Posterior vena cava (tissue), 2 donors: ENCODE results near the gene OR4A15. TPM values are rescaled to one million over a fixed set of nuclear protein-coding genes. Genes with fewer than 3 reads are reported as not detected.

Experiments used
- DNase-seq: peaks from one replicate; pipeline ENCODE4 v3.0.0-alpha.2; 2020; ENCODE audit warnings: low spot score
- intact Hi-C, 2 donors: fragments of 100-400 bp; cut with DNase I; formaldehyde crosslinking; loops; one replicate each; pipeline versions ENCODE4 v1.14.1 to v1.14.2; 2022 to 2023
- long read RNA-seq, 2 donors: library from polyadenylated mRNA; unstranded; transcript quantifications; one replicate each; pipeline ENCODE4 v2.0.0, GENCODE V29; 2020 to 2021
- total RNA-seq, 2 donors: library from RNA; stranded (reverse); fragmentation: NEBNext Ultra II Directional; extraction: Animal tissue kit (Norgen Biotek cat#: 25700); gene quantifications; one replicate each; pipeline ENCODE4 v1.2.1, GENCODE V29; 2021
- donor health status: DM: yes; HTN: yes; CAD: no.
- donor health status: DM: yes; HTN: yes; CAD: no.

OR4A15 gene
- total RNA-seq, result not detected
- long read RNA-seq, donor 1, result 0 reads
- long read RNA-seq, donor 2, result 0 reads

- intact Hi-C loops, result no loop called here
These were observed at the start of gene OR4A15 for GRCh38 chr11:55367674-55368073. Gene OR4A15, plus strand, starts transcription at chr11:55367974. Its CDS starts 0 bp downstream, at chr11:55367974.

DNA sequence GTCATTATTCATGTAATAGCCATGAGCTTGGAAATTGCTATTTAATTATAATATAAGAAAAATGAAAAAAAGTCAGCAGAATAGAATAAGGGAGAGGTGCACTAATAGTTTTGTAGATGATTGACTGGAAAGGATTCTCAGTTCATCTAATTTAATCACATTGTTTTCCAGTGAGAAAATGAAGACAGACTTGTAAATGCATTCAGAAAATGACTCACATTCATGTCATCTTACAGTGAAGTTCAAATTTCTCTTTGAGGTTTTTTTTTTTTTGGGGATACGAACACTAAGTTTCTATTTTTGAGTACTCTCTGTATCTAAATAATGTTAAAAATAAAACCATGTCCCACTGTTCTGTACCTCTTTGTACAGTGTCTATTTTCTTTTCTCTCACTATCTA lies 43.3 kb upstream of the OR4A15 start:
- intact Hi-C loops, result no loop called here

More at GRCh38 chr11:55367674-55368073, at the start of gene OR4A15:
- no peak for DNase-seq

DNA sequence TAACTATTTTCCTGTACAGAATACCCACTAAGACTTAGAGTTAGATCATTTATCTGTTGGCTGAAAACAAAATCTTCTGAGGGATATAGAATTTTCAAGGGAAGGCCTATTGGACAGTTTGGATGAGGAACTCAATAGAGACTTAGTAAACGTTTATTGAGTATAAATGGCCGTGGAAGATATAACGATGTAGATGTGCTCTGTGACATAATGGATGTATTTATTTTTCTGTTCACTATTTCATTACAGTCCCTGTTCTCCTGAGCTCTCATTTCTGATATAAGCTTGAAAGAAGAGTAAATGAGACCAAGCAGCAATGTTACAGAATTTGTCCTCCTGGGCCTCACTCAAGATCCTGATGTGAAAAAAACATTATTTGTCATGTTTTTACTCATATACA lies 24.9 kb upstream of the OR4A15 start, which contains the start of gene OR4A16:
OR4A16 (plus strand) TSS at position 301 of the 400 bp plus-strand sequence; CDS start at position 301, 0 bp downstream.
- DNase-seq, result no peak
- intact Hi-C loops, result no loop called here

More for the DNA sequence above, 43.3 kb upstream of the OR4A15 start:
- no peak for DNase-seq

- DNase-seq, result no peak
- intact Hi-C loops, result no loop called here
These were observed 22.5 kb upstream of the OR4A15 start for GRCh38 chr11:55345306-55345705.

GRCh38 chr11:55349032-55349431 lies 18.7 kb upstream of the OR4A15 start:
- intact Hi-C loops, result no loop called here
- DNase-seq, result no peak

GRCh38 chr11:55357560-55358184 lies 10.1 kb upstream of the OR4A15 start:
- intact Hi-C loops, result no loop called here
- no peak for DNase-seq

- no peak for DNase-seq
- intact Hi-C loops, result no loop called here
These were observed 33.2 kb downstream of the OR4A15 start for GRCh38 chr11:55401011-55401410.

Other genes with a start within 250 kb of the OR4A15 start
- gene TRIM48, start 105.8 kb upstream of the OR4A15 start, total RNA-seq, result not detected
- gene OR4A16, start 24.8 kb upstream of the OR4A15 start, total RNA-seq, result not detected
- gene OR4C15, start 186.5 kb downstream of the OR4A15 start, total RNA-seq, result not detected
- gene OR4C16, start 204.2 kb downstream of the OR4A15 start, total RNA-seq, result not detected
- not detected for gene OR4C11, start 239.7 kb downstream of the OR4A15 start, total RNA-seq